Body of pancreas (tissue), 4 donors: ENCODE results near the gene GNAI2.
A peak's percentile ranks its signal among the peaks of the same experiment; 100 is the strongest.

Source experiments
- CTCF ChIP-seq, 7 experiments: fragments of 450-650 bp in 4 of 7; fragments of 200-600 bp in 3 of 7; sonication (generic) in 3 of 7; IDR thresholded peaks; one replicate each; pipeline ENCODE4 v1.5.1; 2016 to 2019; ENCODE audit warnings: antibody characterized with exemption in 7 of 7
- POLR2A ChIP-seq, 3 donors: fragments of 450-650 bp; IDR thresholded peaks; one replicate each; pipeline ENCODE4 v1.6.1; 2016; ENCODE audit warnings: antibody characterized with exemption in 3 of 3, mild to moderate bottlenecking in 2 of 3

GRCh38 chr3:50246517-50246954 is 10.5 kb downstream of the GNAI2 start:
- TF ChIP-seq CTCF (IDR thresholded peaks at IDR 0.05): peak in 1 of 7 experiments; percentile 3
- no peak for TF ChIP-seq POLR2A (IDR thresholded peaks at IDR 0.05)
